HT-29 (cell line): ENCODE results near the gene CES4A. TPM values are rescaled to one million over a fixed set of nuclear protein-coding genes. Genes with fewer than 3 reads are reported as not detected.
"Not testable (repeated sequence)": the region's sequence is repeated elsewhere in the genome, so short reads cannot be mapped to it uniquely, and the experiment has no call there.

ENCODE experiments used
- DNase-seq: peaks from one replicate; pipeline ENCODE4 v3.0.0-alpha.2; 2015; ENCODE audit warnings: low spot score
- total RNA-seq: library from RNA; depleted of rRNA; stranded (reverse); fragments of >200 nt; shearing (Covaris generic); gene quantifications from 2 replicates; pipeline ENCODE4 v1.2.3, GENCODE V29; 2014

Gene CES4A
- total RNA-seq, 1 experiment from 2014 or later, result 5.5 TPM

GRCh38 chr16:66955363-66956153 lies 32.8 kb upstream of the CES4A start:
- DNase-seq, result not testable (repeated sequence)

- not testable (repeated sequence) for DNase-seq
Observed at GRCh38 chr16:66956154-66956457, 32.3 kb upstream of the CES4A start.

- no peak for DNase-seq
Observed at GRCh38 chr16:66958857-66959703, 29.3 kb upstream of the CES4A start.

DNA sequence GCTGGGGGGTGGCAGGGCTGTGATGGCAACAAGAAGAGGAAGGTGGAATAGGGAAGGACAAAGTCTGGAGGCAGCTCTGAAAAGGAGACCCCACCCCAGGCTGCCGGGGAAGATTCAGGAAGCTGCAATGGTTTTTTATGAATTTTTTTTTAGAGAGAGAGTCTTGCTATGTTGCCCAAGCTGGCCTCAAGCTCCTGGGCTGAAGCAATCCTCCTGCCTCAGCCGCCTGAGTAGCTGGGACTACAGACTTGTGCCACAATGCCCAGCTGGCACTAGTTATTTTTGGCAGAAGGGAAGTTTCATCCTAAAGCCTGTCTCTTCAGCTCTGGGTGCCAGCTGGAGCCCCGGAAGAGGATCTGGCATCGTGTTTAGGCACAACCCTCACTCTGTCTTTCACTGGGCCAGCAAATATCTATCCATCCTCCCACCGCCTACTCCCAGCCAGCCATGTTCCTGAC lies 28.7 kb upstream of the CES4A start:
- DNase-seq, result no peak

DNA sequence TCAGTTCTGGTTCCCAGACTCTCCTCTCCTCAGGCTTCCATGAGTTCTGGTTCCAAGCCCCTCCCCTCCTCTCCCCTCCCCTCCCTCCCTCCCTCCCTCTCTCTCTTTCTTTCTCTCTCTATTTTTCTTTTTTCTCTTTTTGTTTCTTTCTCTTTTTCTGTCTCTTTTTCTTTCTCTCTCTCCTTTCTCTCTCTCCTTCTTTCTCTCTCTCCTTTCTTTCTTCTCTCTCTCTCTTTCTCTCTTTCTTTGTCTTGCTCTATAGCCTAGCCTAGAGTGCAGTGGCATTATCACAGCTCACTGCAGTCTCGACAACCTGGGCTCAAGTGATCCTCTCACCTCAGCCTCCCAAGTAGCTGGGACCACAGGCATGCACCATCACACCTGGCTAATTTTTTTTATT lies 28.1 kb upstream of the CES4A start:
- DNase-seq, result no peak

GRCh38 chr16:66961065-66961744 lies 27.2 kb upstream of the CES4A start, which contains the start of gene CES3:
CES3 (plus strand) TSS chr16:66961266; CDS start chr16:66961308, 42 bp downstream.
- DNase-seq, result peak; percentile 91

GRCh38 chr16:66961914-66962313 lies 26.5 kb upstream of the CES4A start:
- no peak for DNase-seq

DNA sequence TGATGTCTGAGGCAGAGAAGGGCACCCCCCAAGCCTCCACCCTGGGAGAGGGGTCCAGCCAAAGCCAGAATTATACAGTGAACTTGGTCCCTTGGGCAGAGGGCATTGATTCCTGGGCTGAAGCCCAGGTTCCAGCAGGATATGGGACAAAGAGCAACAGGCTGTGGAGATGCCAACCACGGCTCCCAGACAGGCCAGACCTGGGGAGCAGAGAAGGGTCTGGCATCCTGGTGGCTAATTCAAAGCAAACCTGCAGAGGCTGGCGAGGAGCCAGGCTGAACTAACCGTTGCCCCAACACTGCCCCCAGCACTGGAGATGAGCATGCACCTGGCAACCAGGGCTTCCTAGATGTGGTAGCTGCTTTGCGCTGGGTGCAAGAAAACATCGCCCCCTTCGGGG lies 24.3 kb upstream of the CES4A start:
- no peak for DNase-seq

- DNase-seq, result no peak
Observed at GRCh38 chr16:66968847-66969246, 19.5 kb upstream of the CES4A start.

DNA sequence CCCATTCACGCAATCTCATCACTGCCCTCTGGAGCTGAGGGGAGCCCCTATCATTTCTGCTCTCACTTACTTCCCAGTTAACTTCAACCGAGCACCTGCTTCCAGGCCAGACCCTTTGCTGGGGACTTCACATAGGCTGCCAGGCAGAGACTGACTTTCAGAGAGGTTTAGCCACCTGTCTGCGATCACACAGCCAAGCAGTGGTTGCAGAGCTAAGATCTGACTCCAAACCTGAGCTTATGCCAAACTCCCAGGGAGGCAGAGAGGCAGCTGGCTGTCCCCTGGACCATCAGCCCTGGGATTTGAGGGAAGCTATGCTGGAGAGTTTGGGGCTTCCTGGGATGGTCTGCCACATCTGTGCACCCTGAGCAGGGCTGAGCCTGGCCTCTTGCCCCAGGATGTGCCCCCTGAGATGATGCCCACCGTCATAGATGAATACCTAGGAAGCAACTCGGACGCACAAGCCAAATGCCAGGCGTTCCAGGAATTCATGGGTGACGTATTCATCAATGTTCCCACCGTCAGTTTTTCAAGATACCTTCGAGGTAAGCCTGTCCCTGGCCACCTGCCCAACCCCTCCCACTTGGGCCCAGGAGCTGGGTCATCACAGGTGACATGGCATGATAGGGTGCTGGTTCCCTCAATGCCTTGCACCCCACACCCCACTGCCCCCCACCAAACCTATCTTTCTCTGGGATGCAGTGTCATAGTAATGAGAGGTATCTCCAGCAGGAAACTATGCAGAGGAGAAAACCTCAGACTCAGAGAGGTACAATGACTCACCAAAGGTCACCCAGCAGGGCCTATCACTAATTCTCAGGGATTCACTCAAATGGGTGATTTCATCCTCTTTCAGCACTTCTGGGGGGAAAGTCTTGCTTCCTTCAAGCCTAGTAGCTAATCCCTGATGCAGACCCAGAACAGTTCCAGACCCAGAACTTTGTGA lies 17.3 kb upstream of the CES4A start:
- DNase-seq, result no peak

DNA sequence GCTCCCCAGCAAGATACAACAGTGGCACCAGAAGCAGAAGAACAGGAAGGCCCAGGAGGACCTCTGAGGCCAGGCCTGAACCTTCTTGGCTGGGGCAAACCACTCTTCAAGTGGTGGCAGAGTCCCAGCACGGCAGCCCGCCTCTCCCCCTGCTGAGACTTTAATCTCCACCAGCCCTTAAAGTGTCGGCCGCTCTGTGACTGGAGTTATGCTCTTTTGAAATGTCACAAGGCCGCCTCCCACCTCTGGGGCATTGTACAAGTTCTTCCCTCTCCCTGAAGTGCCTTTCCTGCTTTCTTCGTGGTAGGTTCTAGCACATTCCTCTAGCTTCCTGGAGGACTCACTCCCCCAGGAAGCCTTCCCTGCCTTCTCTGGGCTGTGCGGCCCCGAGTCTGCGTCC lies 15.4 kb upstream of the CES4A start:
- no peak for DNase-seq

DNA sequence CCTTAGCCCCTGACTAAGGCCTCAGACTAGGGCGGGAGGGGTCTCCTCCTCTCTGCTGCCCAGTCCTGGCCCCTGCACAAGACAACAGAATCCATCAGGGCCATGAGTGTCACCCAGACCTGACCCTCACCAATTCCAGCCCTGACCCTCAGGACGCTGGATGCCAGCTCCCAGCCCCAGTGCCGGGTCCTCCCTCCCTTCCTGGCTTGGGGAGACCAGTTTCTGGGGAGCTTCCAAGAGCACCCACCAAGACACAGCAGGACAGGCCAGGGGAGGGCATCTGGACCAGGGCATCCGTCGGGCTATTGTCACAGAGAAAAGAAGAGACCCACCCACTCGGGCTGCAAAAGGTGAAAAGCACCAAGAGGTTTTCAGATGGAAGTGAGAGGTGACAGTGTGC lies 14.7 kb upstream of the CES4A start:
- DNase-seq, result no peak

DNA sequence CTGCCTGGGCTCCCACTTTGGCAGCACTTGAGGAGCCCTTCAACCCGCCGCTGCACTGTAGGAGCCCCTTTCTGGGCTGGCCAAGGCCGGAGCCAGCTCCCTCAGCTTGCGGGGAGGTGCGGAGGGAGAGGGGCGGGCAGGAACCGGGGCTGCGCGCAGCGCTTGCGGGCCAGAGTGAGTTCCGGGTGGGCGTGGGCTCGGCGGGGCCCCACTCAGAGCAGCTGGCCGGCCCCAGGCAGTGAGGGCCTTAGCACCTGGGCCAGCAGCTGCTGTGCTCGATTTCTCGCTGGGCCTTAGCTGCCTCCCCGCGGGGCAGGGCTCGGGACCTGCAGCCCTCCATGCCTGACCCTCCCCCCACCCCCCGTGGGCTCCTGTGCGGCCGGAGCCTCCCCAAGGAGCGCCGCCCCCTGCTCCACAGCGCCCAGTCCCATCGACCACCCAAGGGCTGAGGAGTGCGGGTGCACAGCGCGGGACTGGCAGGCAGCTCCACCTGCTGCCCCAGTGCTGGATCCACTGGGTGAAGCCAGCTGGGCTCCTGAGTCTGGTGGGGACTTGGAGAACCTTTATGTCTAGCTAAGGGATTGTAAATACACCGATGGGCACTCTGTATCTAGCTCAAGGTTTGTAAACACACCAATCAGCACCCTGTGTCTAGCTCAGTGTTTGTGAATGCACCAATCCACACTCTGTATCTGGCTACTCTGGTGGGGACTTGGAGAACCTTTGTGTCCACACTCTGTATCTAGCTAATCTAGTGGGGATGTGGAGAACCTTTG lies 14.0 kb upstream of the CES4A start:
- not testable (repeated sequence) for DNase-seq

DNA sequence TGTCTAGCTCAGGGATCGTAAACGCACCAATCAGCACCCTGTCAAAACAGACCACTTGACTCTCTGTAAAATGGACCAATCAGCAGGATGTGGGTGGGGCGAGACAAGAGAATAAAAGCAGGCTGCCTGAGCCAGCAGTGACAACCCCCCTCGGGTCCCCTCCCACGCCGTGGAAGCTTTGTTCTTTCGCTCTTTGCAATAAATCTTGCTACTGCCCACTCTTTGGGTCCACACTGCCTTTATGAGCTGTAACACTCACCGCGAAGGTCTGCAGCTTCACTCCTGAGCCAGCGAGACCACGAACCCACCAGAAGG lies 13.5 kb upstream of the CES4A start:
- not testable (repeated sequence) for DNase-seq

DNA sequence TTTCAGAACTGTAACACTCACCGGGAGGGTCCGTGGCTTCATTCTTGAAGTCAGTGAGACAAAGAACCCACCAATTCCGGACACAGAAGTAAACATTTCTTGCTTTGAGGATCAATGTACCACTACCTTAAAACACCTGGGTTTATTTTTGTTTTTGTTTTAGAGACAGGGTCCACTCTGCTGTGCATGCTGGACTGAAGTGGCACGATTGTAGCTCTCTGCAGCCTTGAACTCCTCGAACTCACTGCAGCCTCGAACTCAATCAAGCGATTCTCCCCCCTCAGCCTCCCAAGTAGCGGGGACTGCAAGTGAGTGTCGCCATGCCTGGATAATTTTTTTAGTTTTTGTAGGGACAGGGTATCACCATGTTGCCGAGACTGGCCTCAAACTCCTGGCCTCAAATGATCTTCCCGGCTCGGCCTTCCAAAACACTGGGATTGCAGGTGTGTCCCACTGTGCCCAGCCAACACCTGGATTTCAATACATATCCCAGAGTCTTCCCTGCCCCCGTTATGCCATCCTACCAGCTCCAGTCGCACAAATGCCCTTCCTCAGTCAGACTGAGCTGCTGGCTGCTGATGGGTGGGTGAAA lies 13.0 kb upstream of the CES4A start:
- DNase-seq, result no peak

DNA sequence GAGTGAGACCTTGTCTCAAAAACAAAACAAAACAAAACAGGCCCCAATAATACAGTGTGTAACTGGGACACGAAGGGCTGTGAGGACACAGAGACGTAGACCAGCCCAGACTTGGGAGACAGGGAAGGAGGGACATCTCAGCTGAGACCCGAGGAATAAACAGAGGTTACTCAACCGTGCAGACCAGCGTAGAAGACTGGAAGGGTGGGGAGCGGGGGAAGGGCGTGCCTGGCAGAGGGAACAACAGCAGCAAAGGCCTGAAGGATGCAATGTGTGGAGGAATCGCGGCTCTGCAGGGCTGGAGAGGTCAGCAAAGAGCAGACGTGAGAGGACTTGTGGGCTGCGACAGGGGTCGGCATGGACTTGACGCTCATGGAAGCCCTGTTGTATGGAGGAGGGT lies 11.6 kb upstream of the CES4A start:
- no peak for DNase-seq

DNA sequence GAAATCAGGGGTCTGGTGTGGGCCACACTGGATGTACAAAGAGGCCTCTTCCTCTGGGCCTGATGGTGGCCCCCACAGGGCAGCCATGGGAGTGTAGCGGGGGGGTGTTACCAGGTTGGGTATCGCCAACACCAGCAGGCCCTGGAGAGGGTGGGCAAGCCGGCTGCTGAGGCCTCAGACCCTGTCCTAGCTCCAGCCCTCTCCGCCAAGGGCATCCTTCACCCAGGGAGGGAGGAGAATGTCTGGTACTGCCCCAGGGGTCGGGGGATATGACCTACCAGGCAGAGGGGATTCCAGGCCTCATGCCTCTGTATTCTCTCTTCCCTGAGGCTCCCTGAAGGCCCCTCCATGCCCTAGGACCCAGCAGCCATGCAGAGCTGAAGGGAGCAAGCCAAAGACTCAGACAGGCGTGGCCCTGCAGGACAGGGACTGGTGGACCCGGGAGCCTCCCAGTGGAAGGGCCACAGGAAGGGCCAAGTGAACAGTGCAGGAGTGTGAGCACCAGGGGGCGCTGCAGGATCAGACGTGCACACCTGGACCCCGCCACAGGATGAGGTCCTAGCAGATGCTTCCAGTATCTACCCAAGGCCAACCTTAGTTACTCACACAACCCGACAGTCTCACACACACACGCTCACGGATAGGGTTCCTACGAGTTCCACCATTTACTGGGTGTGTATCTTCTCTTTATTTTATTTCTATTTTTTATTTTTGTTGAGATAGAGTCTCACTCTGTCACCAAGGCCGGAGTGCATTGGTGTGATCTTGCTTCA lies 10.9 kb upstream of the CES4A start:
- peak; percentile 91 for DNase-seq

GRCh38 chr16:66979011-66979717 lies 9.2 kb upstream of the CES4A start:
- no peak for DNase-seq

DNA sequence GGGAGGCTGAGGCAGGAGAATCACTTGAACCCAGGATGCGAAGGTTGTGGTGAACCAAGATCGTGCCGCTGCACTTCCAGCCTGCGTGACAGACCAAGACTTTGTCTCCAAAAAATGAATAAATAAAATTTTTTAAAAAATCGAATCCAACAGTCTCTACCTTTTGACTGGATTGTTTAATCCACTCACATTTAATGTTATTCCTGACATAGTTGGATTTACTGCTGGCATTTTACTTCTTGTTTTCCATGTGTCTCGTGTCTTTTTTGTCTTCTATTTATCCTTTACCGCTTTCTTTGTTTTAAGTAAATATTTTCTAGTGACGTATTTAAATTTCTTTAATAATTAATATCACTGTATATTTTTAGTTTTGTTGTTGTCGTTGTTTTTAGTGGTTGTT lies 5.4 kb upstream of the CES4A start:
- no peak for DNase-seq
